HL-60 (cell line): ENCODE measurements around the gene SLC6A6.

ENCODE experiments used
- DNase-seq, 2 experiments: peaks; one replicate each; pipeline ENCODE4 v3.0.0-alpha.2; 2010 to 2020; ENCODE audit warnings: low read depth in 1 of 2, low spot score in 1 of 2
- H3K27ac ChIP-seq: fragments of 250-450 bp; sonication (Bioruptor Pico); replicated peaks from 2 replicates; pipeline ENCODE4 v1.5.1; 2020; ENCODE audit warnings: mild to moderate bottlenecking, moderate library complexity
- H3K27me3 ChIP-seq: fragments of 250-450 bp; sonication (Bioruptor Pico); 2 replicates; pipeline ENCODE4 v1.5.1; 2021; ENCODE audit warnings: mild to moderate bottlenecking, moderate library complexity; ENCODE audit not compliant: insufficient read depth, poor library complexity, severe bottlenecking
- H3K4me3 ChIP-seq: replicated peaks from 2 replicates; pipeline ENCODE4 v1.5.1; 2011; ENCODE audit warnings: mild to moderate bottlenecking, control low read depth, low read length; ENCODE audit not compliant: insufficient read depth
- CTCF ChIP-seq: IDR thresholded peaks from one replicate; pipeline ENCODE4 v1.5.1; 2011; ENCODE audit warnings: low read length, control low read depth, inconsistent platforms; ENCODE audit not compliant: insufficient read depth
- GABPA ChIP-seq: IDR thresholded peaks from 2 replicates; pipeline ENCODE4 v1.6.1; 2012; ENCODE audit warnings: low read depth
- POLR2AphosphoS5 ChIP-seq: IDR thresholded peaks from 2 replicates; pipeline ENCODE4 v1.6.1; 2012; ENCODE audit warnings: low read depth
- SPI1 ChIP-seq: IDR thresholded peaks from 2 replicates; pipeline ENCODE4 v1.6.1; 2012; ENCODE audit warnings: low read depth, mild to moderate bottlenecking, borderline replicate concordance
- TF ChIP-seq, protein P1 (sequence below): IDR thresholded peaks from 2 replicates; pipeline ENCODE4 v1.6.1; 2012; ENCODE audit warnings: low read depth; ENCODE audit not compliant: insufficient replicate concordance

Gene SLC6A6

GRCh38 chr3:14434498-14435151, 32.2 kb downstream of the SLC6A6 start:
- TF ChIP-seq CTCF (no peak), SPI1 (0 out of 2 replicates have a peak, but pooled peaks have one; percentile 25), POLR2AphosphoS5 (no peak), GABPA (no peak)
- TF ChIP-seq, protein P1, sequence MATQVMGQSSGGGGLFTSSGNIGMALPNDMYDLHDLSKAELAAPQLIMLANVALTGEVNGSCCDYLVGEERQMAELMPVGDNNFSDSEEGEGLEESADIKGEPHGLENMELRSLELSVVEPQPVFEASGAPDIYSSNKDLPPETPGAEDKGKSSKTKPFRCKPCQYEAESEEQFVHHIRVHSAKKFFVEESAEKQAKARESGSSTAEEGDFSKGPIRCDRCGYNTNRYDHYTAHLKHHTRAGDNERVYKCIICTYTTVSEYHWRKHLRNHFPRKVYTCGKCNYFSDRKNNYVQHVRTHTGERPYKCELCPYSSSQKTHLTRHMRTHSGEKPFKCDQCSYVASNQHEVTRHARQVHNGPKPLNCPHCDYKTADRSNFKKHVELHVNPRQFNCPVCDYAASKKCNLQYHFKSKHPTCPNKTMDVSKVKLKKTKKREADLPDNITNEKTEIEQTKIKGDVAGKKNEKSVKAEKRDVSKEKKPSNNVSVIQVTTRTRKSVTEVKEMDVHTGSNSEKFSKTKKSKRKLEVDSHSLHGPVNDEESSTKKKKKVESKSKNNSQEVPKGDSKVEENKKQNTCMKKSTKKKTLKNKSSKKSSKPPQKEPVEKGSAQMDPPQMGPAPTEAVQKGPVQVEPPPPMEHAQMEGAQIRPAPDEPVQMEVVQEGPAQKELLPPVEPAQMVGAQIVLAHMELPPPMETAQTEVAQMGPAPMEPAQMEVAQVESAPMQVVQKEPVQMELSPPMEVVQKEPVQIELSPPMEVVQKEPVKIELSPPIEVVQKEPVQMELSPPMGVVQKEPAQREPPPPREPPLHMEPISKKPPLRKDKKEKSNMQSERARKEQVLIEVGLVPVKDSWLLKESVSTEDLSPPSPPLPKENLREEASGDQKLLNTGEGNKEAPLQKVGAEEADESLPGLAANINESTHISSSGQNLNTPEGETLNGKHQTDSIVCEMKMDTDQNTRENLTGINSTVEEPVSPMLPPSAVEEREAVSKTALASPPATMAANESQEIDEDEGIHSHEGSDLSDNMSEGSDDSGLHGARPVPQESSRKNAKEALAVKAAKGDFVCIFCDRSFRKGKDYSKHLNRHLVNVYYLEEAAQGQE: no peak
- Histone ChIP-seq H3K27ac (peak overlapping the region; percentile 47), H3K4me3 (no peak overlapping the region), H3K27me3 (no peaks in the 10 kb centered on the region)
- no peak for DNase-seq

- DNase-seq: no peak
- peak overlapping the region; percentile 47 for H3K27ac ChIP-seq
- no peaks in the 10 kb centered on the region for H3K27me3 ChIP-seq
- TF ChIP-seq CTCF: no peak
- no peak for TF ChIP-seq SPI1
- no peak for TF ChIP-seq GABPA
- no peak for TF ChIP-seq POLR2AphosphoS5
- TF ChIP-seq, protein P1: no peak
- H3K4me3 ChIP-seq: no peak overlapping the region
Measured at GRCh38 chr3:14435175-14436014, 33.0 kb downstream of the SLC6A6 start.

DNA sequence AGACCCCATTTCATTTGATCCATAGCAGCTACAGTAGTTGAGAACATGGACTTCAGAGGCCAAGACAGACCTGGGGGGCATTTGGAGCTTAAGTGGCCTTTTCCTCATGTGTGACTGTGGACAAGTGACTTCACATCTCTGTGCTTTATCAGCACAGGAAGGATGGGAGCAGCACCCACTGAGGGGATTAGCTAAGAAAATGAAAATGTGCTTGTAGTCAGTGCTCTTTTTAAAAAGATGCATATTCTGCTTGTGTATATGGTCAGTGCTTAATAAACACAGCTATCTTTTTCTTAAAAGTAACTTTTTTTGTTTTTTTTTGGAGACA, 34.5 kb downstream of the SLC6A6 start:
- H3K27me3 ChIP-seq: no peaks in the 10 kb centered on the region

More for the DNA sequence above, 34.5 kb downstream of the SLC6A6 start:
- Histone ChIP-seq H3K27ac (no peak overlapping the region), H3K4me3 (no peak overlapping the region)
- DNase-seq: no peak
- TF ChIP-seq CTCF (no peak), SPI1 (no peak), POLR2AphosphoS5 (no peak), GABPA (no peak)
- TF ChIP-seq, protein P1: no peak
